Left cardiac atrium (tissue), 4 donors: ENCODE results near the gene CENPF. TPM values are rescaled to one million over a fixed set of nuclear protein-coding genes. Genes with fewer than 3 reads are reported as not detected.
"Not testable (repeated sequence)": the region's sequence is repeated elsewhere in the genome, so short reads cannot be mapped to it uniquely, and the experiment has no call there.

Experiments used
- ATAC-seq, 2 donors: fragments of 200-7000 bp; cut with Tn5 transposase; one replicate each; pipeline ENCODE4 v1.9.1; 2020; ENCODE audit warnings: mild to moderate bottlenecking in 2 of 2, moderate library complexity in 2 of 2
- DNase-seq: peaks from one replicate; pipeline ENCODE4 v3.0.0-alpha.2; 2020
- intact Hi-C, 2 donors: fragments of 100-400 bp; cut with DNase I; formaldehyde crosslinking; loops; one replicate each; pipeline versions ENCODE4 v1.14.1 to v1.15.1; 2022 to 2023
- total RNA-seq, 2 donors: library from RNA; stranded (reverse); fragmentation: NEBNext Ultra II Directional; extraction: Animal tissue kit (Norgen Biotek cat#: 25700); gene quantifications; one replicate each; pipeline ENCODE4 v1.2.1, GENCODE V29; 2021
- donor health status: DM: no; HTN: yes; CAD: no.
- donor health status: DM: no; HTN: yes; CAD: no; lungs with severe emphysema.
- donor health status: DM: yes; HTN: yes; CAD: no.
- donor health status: Dilated cardiomyopathy.

CENPF gene
- total RNA-seq, 2 donors from 2014 or later = 0.60 to 1.6 TPM

- ATAC-seq, intact Hi-C loops, DNase-seq: not testable (repeated sequence)
These were observed 5.3 kb downstream of the CENPF start for GRCh38 chr1:214608216-214608783.

GRCh38 chr1:214608817-214609216, 5.8 kb downstream of the CENPF start:
- DNase-seq, intact Hi-C loops, ATAC-seq: not testable (repeated sequence)

- intact Hi-C loops = no loop called here
- ATAC-seq (no peak), DNase-seq (no peak)
These were observed 6.7 kb downstream of the CENPF start for GRCh38 chr1:214609692-214610091.

GRCh38 chr1:214610136-214610535, 7.1 kb downstream of the CENPF start:
- intact Hi-C loops, ATAC-seq, DNase-seq: not testable (repeated sequence)

GRCh38 chr1:214615109-214615508, 12.1 kb downstream of the CENPF start:
- DNase-seq (no peak), ATAC-seq (no peak)
- intact Hi-C loops = no loop called here

GRCh38 chr1:214615871-214616270, 12.9 kb downstream of the CENPF start:
- DNase-seq = no peak
- ATAC-seq = no peak
- intact Hi-C loops = no loop called here

GRCh38 chr1:214617246-214617645, 14.3 kb downstream of the CENPF start:
- intact Hi-C loops = no loop called here
- DNase-seq (no peak), ATAC-seq (no peak)

- intact Hi-C loops = no loop called here
- no peak for DNase-seq
- ATAC-seq = no peak
These were observed 14.8 kb downstream of the CENPF start for GRCh38 chr1:214617843-214618242.

- intact Hi-C loops = loop anchor here in 1 of 2 donors (10.0 kb wide), 1 partner anchor 904 kb away; no protein-coding TSS in a partner anchor
- ATAC-seq = no peak
- no peak for DNase-seq
These were observed 18.2 kb downstream of the CENPF start for GRCh38 chr1:214621236-214621635.

GRCh38 chr1:214623430-214623829, 20.4 kb downstream of the CENPF start:
- ATAC-seq (no peak), DNase-seq (no peak)
- intact Hi-C loops = loop anchor here in 1 of 2 donors (10.0 kb wide), 1 partner anchor 901 kb away; no protein-coding TSS in a partner anchor

- no peak for DNase-seq
- intact Hi-C loops = no loop called here
These were observed 29.1 kb downstream of the CENPF start for GRCh38 chr1:214632091-214632490.

GRCh38 chr1:214633686-214634085, 30.7 kb downstream of the CENPF start:
- ATAC-seq = no peak
- intact Hi-C loops = no loop called here
- DNase-seq = no peak

More at GRCh38 chr1:214632091-214632490, 29.1 kb downstream of the CENPF start:
- ATAC-seq = no peak

GRCh38 chr1:214634267-214634666, 31.3 kb downstream of the CENPF start:
- intact Hi-C loops = no loop called here
- DNase-seq = no peak
- no peak for ATAC-seq

- DNase-seq = no peak
- intact Hi-C loops = no loop called here
These were observed 32.1 kb downstream of the CENPF start for GRCh38 chr1:214635086-214635485.

GRCh38 chr1:214635506-214635905, 32.5 kb downstream of the CENPF start:
- intact Hi-C loops = no loop called here
- no peak for ATAC-seq
- DNase-seq = no peak

More at GRCh38 chr1:214635086-214635485, 32.1 kb downstream of the CENPF start:
- ATAC-seq = no peak

GRCh38 chr1:214636436-214636835, 33.4 kb downstream of the CENPF start:
- DNase-seq (no peak), ATAC-seq (no peak)
- intact Hi-C loops = no loop called here

GRCh38 chr1:214637125-214637524, 34.1 kb downstream of the CENPF start:
- intact Hi-C loops = no loop called here
- DNase-seq (no peak), ATAC-seq (no peak)

GRCh38 chr1:214637722-214638458, 34.9 kb downstream of the CENPF start:
- no peak for DNase-seq
- ATAC-seq = no peak
- intact Hi-C loops = no loop called here

- ATAC-seq (no peak), DNase-seq (no peak)
- intact Hi-C loops = no loop called here
These were observed 35.4 kb downstream of the CENPF start for GRCh38 chr1:214638459-214638807.

- intact Hi-C loops = no loop called here
- ATAC-seq (no peak), DNase-seq (no peak)
These were observed 36.0 kb downstream of the CENPF start for GRCh38 chr1:214638997-214639396.
